ENCODE data around the gene RAP1GAP.

GRCh38 chr1:21559788-21560567 is 109.2 kb downstream of the RAP1GAP start:
- no peak for TF ChIP-seq CTCF (IDR thresholded peaks at IDR 0.05)
- no peak for TF ChIP-seq POLR2AphosphoS5 (IDR thresholded peaks at IDR 0.05)
- no peak for TF ChIP-seq POLR2A (IDR thresholded peaks at IDR 0.05)
